HG03558 (cell line): ENCODE data around the gene CCNH.

Source experiments
- ATAC-seq: cut with Tn5 transposase; IDR thresholded peaks from one replicate; pipeline ENCODE4 v1.9.1; 2021; ENCODE audit warnings: moderate number of reproducible peaks; ENCODE audit not compliant: unreplicated experiment; ENCODE audit errors: extremely low read depth

The CCNH gene

DNA sequence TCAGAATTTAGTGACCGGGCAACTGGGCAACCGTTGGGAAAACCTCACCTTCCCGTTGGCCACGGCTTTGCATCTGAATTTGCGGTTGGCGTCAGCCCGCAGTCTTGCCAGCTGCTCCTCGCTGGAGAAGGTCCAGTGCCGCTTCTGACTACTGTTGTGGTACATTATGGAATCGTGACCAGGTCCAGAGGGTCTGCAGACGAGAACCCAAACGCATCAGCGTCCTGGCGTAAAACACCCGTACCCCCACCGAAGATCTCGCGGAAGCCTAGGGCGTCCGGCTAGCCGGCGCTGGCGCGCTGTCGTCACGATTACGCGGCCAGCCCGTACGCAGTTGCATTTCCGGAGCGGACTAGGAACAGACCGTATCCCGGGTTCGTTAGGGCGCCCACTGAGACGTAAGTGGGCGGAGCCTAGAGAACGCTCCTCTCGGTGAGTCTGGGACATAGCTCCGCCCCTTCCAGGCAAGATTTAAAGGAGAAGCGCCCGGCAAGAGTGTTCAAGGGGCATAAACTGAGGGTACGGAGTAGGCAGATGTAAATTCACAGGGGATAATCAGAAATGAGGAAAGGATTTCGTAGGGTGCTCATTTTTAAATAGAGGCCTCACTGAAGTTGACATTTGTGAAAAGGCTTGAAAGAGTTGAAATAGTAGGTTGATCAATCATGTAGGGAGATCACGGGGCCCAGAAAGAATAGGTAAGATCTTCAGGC lies at the start of gene CCNH:
TSS of gene CCNH (minus strand) at position 301 of the 713 bp plus-strand sequence. CDS start at position 165, 136 bp downstream.
- peak; percentile 100 for ATAC-seq

GRCh38 chr5:87457706-87458105 lies 45.0 kb upstream of the CCNH start:
- no peak for ATAC-seq

GRCh38 chr5:87453801-87454200 lies 41.1 kb upstream of the CCNH start:
- ATAC-seq: no peak

DNA sequence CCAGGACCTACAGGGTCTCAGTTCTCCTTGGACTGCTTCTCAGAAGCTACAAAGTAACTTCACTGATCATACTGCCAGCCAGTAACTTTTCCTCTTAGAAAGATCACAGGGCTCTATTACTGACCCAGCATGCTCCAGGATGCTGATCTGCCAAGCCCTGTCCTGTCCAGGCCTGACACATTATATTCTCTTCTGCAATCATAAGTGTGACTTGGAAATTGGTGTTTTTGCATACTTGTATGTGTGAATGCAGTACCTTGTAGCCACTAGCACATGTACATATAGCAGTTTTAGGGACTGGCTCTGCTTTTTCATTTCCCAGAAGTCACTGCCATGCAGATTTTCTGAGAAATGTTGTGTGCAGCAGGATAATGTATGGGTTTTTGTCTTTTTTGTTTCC lies 40.1 kb upstream of the CCNH start:
- no peak for ATAC-seq

DNA sequence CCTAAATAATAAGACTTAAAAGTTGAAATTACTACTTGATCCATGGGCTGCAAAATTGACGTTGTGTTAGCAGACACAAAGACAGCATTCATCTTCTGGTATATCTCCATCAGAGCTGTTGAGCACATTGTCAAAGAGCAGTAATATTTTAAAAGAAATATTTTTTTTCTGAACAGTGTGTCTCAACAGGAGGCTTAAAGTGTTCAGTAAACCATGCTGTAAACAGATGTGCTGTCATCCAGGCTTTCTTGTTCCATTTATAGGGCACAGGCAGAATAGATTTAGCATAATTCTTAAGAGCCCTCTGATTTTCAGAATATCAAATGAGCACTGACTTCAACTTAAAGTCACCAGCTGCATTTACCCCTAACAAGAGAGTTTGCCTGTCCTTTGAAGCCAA lies 29.7 kb upstream of the CCNH start:
- ATAC-seq: no peak

- no peak for ATAC-seq
Observed at GRCh38 chr5:87438231-87438630, 25.5 kb upstream of the CCNH start.

- no peak for ATAC-seq
Observed at GRCh38 chr5:87437724-87438123, 25.0 kb upstream of the CCNH start.

GRCh38 chr5:87435144-87435694 lies 22.5 kb upstream of the CCNH start:
- no peak for ATAC-seq

- ATAC-seq: no peak
Observed at GRCh38 chr5:87434461-87434860, 21.7 kb upstream of the CCNH start.

GRCh38 chr5:87433945-87434344 lies 21.2 kb upstream of the CCNH start:
- no peak for ATAC-seq

GRCh38 chr5:87432460-87432859 lies 19.7 kb upstream of the CCNH start:
- ATAC-seq: no peak

DNA sequence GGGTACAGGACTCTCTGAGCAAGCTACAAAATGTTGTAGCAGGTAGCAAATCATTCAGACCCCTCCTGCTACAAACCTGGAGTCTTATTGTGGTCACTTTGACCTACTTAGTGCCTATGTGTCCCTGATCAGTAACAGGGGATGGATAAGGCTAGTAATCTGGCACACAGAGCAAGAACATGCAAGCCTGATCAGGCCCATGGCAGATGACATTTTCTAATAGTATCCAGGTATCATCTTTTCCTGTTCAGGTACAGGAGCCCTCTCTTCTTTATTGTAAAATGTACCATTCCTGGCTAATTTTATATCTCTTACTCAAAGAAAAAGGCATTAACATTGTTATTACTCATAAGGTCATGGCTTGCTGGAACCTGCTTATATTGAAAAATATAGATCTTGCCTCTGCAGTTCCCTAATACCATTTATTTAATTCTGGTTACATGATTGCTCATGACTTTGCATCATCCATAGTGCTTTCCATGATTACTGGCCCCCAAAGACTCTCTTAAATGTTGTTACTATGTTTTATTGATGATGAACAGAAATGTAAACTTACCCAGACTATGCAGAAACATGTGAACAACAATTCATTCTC lies 18.2 kb upstream of the CCNH start:
- no peak for ATAC-seq

DNA sequence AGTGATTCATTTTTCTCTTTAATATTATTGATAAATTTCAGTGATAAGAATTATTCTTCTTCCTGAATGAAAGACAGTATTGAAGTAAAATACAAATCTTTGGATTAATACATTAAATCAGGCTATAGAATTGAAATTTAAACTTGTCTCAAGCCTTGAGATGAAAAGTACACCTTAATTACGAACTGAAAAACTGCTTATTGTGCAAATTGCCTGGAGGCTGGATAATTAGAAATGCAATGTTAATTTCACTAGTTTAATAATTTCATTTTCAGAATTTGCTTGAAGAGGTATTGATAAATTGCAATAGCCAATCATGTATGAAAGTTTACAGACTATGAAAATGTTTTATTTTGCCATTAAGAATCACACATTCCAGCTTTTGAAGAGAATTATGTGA lies 11.0 kb upstream of the CCNH start:
- ATAC-seq: no peak

- no peak for ATAC-seq
Observed at GRCh38 chr5:87421307-87421706, 8.6 kb upstream of the CCNH start.

DNA sequence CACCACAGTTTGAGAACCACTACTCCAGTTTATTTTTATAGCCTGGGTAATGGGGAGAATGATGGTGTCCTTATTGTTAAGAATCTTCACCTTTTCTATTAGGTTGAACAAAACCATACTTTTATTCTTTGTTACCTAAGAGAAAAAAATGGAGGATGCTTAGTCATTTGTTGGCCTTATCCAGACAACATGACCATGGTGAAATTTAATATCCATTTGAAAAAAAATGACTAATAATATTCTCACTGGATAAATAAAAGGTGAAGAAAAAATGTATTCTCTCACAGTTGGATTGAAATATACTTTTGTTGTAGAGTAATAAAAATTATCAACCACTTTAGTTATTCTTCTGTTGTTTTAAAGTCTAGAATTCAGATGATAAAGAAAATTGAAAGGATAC lies 5.8 kb upstream of the CCNH start:
- no peak for ATAC-seq

GRCh38 chr5:87413343-87413645 lies 564 bp upstream of the CCNH start:
- ATAC-seq: no peak

GRCh38 chr5:87411973-87412629 lies 629 bp downstream of the CCNH start:
- ATAC-seq: no peak

- ATAC-seq: no peak
Observed at GRCh38 chr5:87411586-87411972, 1.2 kb downstream of the CCNH start.

DNA sequence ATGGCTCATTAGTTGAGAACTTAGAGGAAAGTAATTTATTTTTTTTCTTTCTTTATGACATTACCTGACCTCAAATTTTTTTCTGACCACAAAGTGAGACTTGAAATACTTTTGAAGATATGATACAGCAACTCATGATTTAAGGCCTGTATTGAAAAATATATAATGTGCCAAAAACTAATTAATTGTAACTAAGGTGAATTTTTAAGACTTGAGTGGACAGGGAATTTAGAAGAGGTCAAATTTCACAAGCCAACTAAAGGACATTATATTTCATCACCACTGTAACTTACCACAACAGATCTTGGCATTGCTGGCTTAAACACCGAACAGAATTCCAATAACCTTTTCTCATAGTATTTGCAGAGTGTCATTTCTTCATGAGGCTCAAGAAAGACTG lies 1.8 kb downstream of the CCNH start:
- no peak for ATAC-seq

DNA sequence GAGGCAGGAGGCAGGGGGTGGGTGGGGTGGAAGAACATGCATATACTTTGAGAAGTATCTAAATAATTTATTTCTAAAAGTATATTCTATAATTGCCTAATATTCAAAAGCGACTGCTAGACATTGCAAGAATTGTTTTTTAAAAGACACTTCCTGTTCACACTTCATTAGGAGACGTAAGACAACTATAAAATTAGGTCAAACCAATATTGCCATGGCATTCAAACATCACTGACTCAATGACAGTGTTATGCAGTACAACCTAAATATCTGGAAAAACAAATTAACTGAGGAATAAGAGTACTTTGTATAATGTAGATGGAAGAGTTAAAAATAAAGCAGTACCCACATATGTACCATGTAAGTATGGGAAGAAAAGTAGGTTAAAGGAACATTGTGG lies 4.5 kb downstream of the CCNH start:
- no peak for ATAC-seq

DNA sequence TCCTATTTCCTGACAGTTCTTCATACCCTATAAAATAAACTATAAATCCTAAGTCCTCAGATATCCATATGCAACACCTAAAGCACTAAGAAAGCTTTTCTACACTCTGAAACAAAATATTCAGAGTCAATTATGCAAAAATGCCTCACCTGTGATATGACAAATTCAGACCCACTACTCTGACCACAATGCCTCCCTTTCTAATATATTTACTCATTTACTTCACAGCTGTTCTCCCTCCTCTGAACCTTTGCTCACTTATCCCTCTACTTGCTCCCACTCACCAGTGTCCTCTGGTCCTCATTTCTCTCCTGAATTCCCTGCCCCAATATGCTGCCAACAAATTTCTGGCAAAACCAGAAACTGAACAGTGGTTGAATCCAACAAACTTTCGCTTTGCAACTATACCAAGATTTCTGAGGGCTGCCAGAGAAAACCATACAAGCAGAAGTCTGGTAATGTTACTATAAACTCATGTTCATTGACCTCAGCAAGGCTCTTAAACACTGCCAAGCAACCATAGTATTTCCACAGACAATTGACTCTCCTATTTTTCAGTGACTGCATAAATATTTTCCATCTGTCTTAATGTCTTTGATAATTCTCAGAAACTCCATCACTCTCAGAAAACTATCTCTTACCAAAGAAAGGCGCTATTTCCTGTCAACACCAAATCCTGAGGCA lies 7.1 kb downstream of the CCNH start:
- no peak for ATAC-seq
